Hepatocyte (in vitro differentiated cells): Measurements from ENCODE around the gene FXYD2.

ENCODE experiments used
- CTCF ChIP-seq: fragments of 200-600 bp; sonication (generic); IDR thresholded peaks from 2 replicates; pipeline ENCODE4 v1.5.1; 2016; ENCODE audit warnings: antibody characterized with exemption, mild to moderate bottlenecking; ENCODE audit not compliant: poor library complexity
- EZH2 ChIP-seq: fragments of 200-600 bp; sonication (generic); IDR thresholded peaks from 2 replicates; pipeline ENCODE4 v1.6.1; 2016; ENCODE audit warnings: antibody characterized with exemption, mild to moderate bottlenecking, borderline replicate concordance
- EZH2phosphoT487 ChIP-seq: fragments of 200-600 bp; sonication (generic); IDR thresholded peaks from one replicate; pipeline ENCODE4 v1.6.1; 2018; ENCODE audit warnings: antibody characterized with exemption, mild to moderate bottlenecking, low read depth, moderate library complexity; ENCODE audit not compliant: unreplicated experiment, severe bottlenecking

- TF ChIP-seq CTCF (no peak), EZH2phosphoT487 (no peak), EZH2 (no peak)
Observed at GRCh38 chr11:117816151-117816741, 8.3 kb downstream of the FXYD2 start.
